Activated CD8-positive, alpha-beta memory T cell treated with anti-CD3 and anti-CD28 coated beads for 24 hours (primary cell): ENCODE measurements around the gene SYNJ2.
"Not testable (repeated sequence)": the region's sequence is repeated elsewhere in the genome, so short reads cannot be mapped to it uniquely, and the experiment has no call there.

Experiments
- DNase-seq: peaks from one replicate; pipeline ENCODE4 v3.0.0-alpha.2; 2020

The SYNJ2 gene

GRCh38 chr6:157981395-157982101, at the start of gene SYNJ2:
TSS of gene SYNJ2 (plus strand) at chr6:157981863. CDS start at chr6:157981962, 99 bp downstream.
- DNase-seq, result peak; percentile 88

GRCh38 chr6:157935786-157936185, 45.9 kb upstream of the SYNJ2 start:
- DNase-seq, result no peak

GRCh38 chr6:157937318-157937717, 44.3 kb upstream of the SYNJ2 start:
- DNase-seq, result no peak

GRCh38 chr6:157937916-157938315, 43.7 kb upstream of the SYNJ2 start:
- no peak for DNase-seq

GRCh38 chr6:157940375-157941036, 41.2 kb upstream of the SYNJ2 start:
- not testable (repeated sequence) for DNase-seq

GRCh38 chr6:157941101-157941863, 40.4 kb upstream of the SYNJ2 start:
- no peak for DNase-seq

- no peak for DNase-seq
These were observed 39.3 kb upstream of the SYNJ2 start for GRCh38 chr6:157942351-157942750.

- DNase-seq, result no peak
These were observed 38.3 kb upstream of the SYNJ2 start for GRCh38 chr6:157943249-157943963.

- no peak for DNase-seq
These were observed 37.7 kb upstream of the SYNJ2 start for GRCh38 chr6:157943964-157944283.

GRCh38 chr6:157944983-157945931, 36.4 kb upstream of the SYNJ2 start:
- DNase-seq, result no peak

GRCh38 chr6:157946053-157946617, 35.5 kb upstream of the SYNJ2 start:
- DNase-seq, result no peak

GRCh38 chr6:157946865-157947532, 34.7 kb upstream of the SYNJ2 start:
- DNase-seq, result no peak

- not testable (repeated sequence) for DNase-seq
These were observed 30.8 kb upstream of the SYNJ2 start for GRCh38 chr6:157950899-157951298.

- DNase-seq, result no peak
These were observed 29.8 kb upstream of the SYNJ2 start for GRCh38 chr6:157951828-157952227.

GRCh38 chr6:157952861-157953351, 28.8 kb upstream of the SYNJ2 start:
- no peak for DNase-seq

GRCh38 chr6:157953580-157954091, 28.0 kb upstream of the SYNJ2 start:
- DNase-seq, result no peak

- DNase-seq, result no peak
These were observed 27.2 kb upstream of the SYNJ2 start for GRCh38 chr6:157954150-157955117.

GRCh38 chr6:157955675-157956074, 26.0 kb upstream of the SYNJ2 start:
- DNase-seq, result no peak

- DNase-seq, result no peak
These were observed 25.4 kb upstream of the SYNJ2 start for GRCh38 chr6:157956171-157956730.
